C4-2B (cell line): ENCODE measurements around the gene CYP27A1.

ENCODE experiments used
- ZFX ChIP-seq: fragments of 450-650 bp; IDR thresholded peaks from 2 replicates; pipeline ENCODE4 v1.6.1; 2017
- TF ChIP-seq, protein P1 (sequence below): fragments of 450-650 bp; conservative IDR thresholded peaks from 2 replicates; pipeline ENCODE4 v1.5.1; 2017; ENCODE audit warnings: mild to moderate bottlenecking

DNA sequence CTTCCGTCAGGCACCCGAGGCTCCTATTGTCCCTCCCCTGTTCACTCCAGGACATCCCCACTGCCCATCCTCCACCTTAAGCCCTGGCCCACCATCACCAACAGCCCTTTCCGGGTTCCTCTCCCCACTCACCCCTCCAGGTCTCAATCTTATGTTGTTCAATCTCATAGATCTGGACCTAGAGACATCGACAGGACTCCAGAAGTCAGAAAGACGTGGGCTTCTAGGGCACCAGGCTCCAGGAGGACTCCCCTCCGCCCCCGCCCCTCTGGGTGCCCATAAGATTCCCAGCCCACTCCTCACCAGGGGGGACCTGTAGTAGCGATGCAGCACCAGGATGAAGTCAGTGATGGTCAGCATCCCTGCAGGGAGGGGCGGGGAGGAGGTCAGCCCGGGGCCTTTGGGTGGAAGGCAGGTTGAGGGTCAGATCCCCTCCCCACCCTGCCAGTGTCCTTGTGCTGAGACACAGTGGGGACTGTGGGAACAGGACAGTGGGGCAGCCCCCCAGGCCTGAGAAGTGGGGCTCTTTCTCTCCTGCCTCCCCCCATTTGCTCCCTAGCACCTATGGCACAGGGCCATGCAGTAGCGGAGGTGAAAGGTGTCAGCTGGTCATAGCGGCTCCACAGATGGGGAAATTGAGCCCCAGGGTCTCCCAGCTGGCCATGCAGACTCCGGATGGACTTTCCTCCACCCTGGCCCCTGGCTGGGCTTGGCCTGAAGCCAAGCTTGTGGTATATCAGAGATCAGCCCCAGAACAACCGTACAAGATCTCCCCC is 45.9 kb downstream of the CYP27A1 start:
- TF ChIP-seq, protein P1, sequence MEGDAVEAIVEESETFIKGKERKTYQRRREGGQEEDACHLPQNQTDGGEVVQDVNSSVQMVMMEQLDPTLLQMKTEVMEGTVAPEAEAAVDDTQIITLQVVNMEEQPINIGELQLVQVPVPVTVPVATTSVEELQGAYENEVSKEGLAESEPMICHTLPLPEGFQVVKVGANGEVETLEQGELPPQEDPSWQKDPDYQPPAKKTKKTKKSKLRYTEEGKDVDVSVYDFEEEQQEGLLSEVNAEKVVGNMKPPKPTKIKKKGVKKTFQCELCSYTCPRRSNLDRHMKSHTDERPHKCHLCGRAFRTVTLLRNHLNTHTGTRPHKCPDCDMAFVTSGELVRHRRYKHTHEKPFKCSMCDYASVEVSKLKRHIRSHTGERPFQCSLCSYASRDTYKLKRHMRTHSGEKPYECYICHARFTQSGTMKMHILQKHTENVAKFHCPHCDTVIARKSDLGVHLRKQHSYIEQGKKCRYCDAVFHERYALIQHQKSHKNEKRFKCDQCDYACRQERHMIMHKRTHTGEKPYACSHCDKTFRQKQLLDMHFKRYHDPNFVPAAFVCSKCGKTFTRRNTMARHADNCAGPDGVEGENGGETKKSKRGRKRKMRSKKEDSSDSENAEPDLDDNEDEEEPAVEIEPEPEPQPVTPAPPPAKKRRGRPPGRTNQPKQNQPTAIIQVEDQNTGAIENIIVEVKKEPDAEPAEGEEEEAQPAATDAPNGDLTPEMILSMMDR, result no peak
- TF ChIP-seq ZFX, result no peak
